GF-D8 (cell line): ENCODE measurements around the gene GPR87.

Experiments
- DNase-seq: peaks from one replicate; lab custom pipeline; 2025; lab: John Stamatoyannopoulos, UW

GPR87 gene

GRCh38 chr3:151282921-151283320 is 33.7 kb downstream of the GPR87 start:
- peak; percentile 15 for DNase-seq

GRCh38 chr3:151281671-151282324 is 34.8 kb downstream of the GPR87 start:
- no peak for DNase-seq

GRCh38 chr3:151278230-151278629 is 38.4 kb downstream of the GPR87 start, which contains the start of gene P2RY14:
Gene P2RY14 (minus strand): TSS chr3:151278542. CDS start chr3:151214316, 64,226 bp downstream.
- peak; percentile 79 for DNase-seq

- no peak for DNase-seq
Observed at GRCh38 chr3:151276687-151277042, 40.0 kb downstream of the GPR87 start.

- no peak for DNase-seq
Observed at GRCh38 chr3:151276038-151276686, 40.5 kb downstream of the GPR87 start.

- no peak for DNase-seq
Observed at GRCh38 chr3:151275091-151275490, 41.5 kb downstream of the GPR87 start.

GRCh38 chr3:151269631-151270030 is 47.0 kb downstream of the GPR87 start:
- DNase-seq = no peak

GRCh38 chr3:151268267-151269235 is 48.1 kb downstream of the GPR87 start:
- DNase-seq = no peak

GRCh38 chr3:151267066-151267465 is 49.6 kb downstream of the GPR87 start:
- DNase-seq = no peak

- no peak for DNase-seq
Observed at GRCh38 chr3:151265866-151266265, 50.8 kb downstream of the GPR87 start.

- peak; percentile 22 for DNase-seq
Observed at GRCh38 chr3:151265166-151265565, 51.5 kb downstream of the GPR87 start.

- no peak for DNase-seq
Observed at GRCh38 chr3:151264605-151265004, 52.0 kb downstream of the GPR87 start.

GRCh38 chr3:151262871-151263525 is 53.6 kb downstream of the GPR87 start:
- DNase-seq = no peak

- no peak for DNase-seq
Observed at GRCh38 chr3:151259664-151260063, 57.0 kb downstream of the GPR87 start.

GRCh38 chr3:151256749-151257148 is 59.9 kb downstream of the GPR87 start:
- no peak for DNase-seq

GRCh38 chr3:151248772-151249337 is 67.8 kb downstream of the GPR87 start:
- no peak for DNase-seq
